Adipose tissue (tissue), 3 donors: Measurements from ENCODE around the gene TMEM176A. TPM values are rescaled to one million over a fixed set of nuclear protein-coding genes. Genes with fewer than 3 reads are reported as not detected.

Source experiments
- H3K27ac ChIP-seq: one replicate; pipeline ENCODE4 v1.5.1; 2013; ENCODE audit warnings: low read depth, low read length
- WGBS, 3 donors: extraction: QIAGEN DNeasy Blood & Tissue Kit; methylation state at CpG; one replicate each; pipeline ENCODE4 v1.1.7; 2013; 5-methylcytosine and 5-hydroxymethylcytosine counted together
- polyA plus RNA-seq, 3 donors: library from polyadenylated mRNA; stranded (reverse); fragments of 200-250 nt; gene quantifications; one replicate each; pipeline ENCODE4 v1.2.3, GENCODE V29; 2013
- donor health status: healthy with polysubstance abuse.
- donor health status: Bipolar disorder and iron deficiency.
- donor health status: healthy.

The TMEM176A gene
- polyA plus RNA-seq, 3 donors = 5.8 to 60.4 (median 36.7) TPM

- H3K27ac ChIP-seq = no peak overlapping the region
- WGBS, 3 donors = 57 to 79% (median 67%) methylated on average over 7 of the region's 7 CpGs
Observed at GRCh38 chr7:150838965-150839650, 38.5 kb downstream of the TMEM176A start.

GRCh38 chr7:150842018-150842417 is 41.4 kb downstream of the TMEM176A start:
- no peak overlapping the region for H3K27ac ChIP-seq
- WGBS, 3 donors = 93 to 94% (median 93%) methylated on average over 3 of the region's 3 CpGs

DNA sequence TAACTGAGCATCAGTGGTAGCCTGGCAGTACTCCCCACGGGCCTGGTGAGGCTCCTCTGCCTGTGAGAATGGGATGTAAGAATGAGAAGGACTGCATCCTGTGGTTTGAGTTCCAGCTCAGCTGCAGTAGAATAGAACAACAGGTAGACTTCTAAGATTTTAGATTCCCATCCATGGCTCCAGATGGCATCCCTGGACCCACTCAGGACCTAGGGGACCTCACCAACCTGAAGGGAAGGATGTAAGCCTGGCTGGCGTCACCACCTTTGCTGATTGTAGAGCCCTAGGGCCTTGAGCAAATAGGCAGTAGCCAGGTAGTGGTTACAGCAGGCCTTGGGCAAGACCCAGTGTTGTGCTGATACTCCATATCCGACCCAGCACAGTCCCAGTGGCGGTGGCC is 42.1 kb downstream of the TMEM176A start:
- no peak overlapping the region for H3K27ac ChIP-seq
- 66 to 80% (median 73%) methylated on average over 4 of the region's 4 CpGs for WGBS, 3 donors

DNA sequence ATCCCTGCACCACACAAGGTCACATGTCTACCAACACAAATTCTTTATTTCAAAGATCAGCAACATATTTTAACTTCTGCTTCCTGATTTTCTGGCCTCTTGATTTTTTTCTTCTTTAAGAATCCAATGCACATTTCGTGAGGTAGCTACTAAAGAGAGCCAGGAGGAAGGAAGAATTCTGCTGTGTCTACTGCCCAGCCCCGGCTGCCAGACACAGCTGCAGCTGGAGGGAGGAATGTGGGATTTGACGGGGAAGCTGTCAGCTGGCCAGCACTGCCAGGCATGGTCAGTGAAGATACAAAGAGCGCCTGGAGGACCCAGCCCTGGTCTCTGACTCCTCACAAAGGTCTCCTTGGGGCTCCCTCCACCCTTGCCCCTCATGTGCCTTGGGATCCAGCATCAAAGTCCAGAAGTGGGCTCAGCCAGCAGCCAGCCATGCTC is 44.9 kb downstream of the TMEM176A start:
- 9 to 26% (median 17%) methylated on average over 4 of the region's 4 CpGs for WGBS, 3 donors
- no peak overlapping the region for H3K27ac ChIP-seq

- H3K27ac ChIP-seq = no peak overlapping the region
- WGBS, 3 donors = 84 to 92% (median 89%) methylated on average over 14 of the region's 14 CpGs
Observed at GRCh38 chr7:150846291-150847115, 45.9 kb downstream of the TMEM176A start.

DNA sequence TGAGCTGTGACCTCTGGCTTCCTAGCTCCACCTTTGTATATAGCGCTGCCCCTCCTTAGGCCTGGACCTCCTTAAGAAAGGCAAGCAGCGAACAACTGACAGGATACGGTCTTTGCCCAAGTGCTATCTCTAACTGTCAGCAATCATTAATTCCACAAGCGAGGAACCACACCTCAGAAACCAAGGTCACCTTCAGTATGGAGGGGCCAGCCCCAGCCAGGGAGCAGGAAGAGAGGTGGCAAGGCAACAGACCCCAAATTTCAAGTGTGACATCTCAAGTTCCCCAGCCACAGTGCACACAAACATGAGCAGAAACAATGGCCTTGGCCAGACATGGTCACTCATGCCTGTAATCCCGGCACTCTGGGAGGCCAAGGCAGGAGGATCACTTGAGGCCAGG is 47.0 kb downstream of the TMEM176A start:
- H3K27ac ChIP-seq = no peak overlapping the region
- 76 to 99% (median 93%) methylated on average over 5 of the region's 5 CpGs for WGBS, 3 donors

GRCh38 chr7:150848111-150848510 is 47.5 kb downstream of the TMEM176A start:
- WGBS, 3 donors = 89 to 92% (median 91%) methylated on average over 8 of the region's 8 CpGs
- H3K27ac ChIP-seq = no peak overlapping the region

GRCh38 chr7:150848561-150849115 is 48.1 kb downstream of the TMEM176A start:
- 77 to 85% (median 83%) methylated on average over 3 of the region's 3 CpGs for WGBS, 3 donors
- no peak overlapping the region for H3K27ac ChIP-seq

- H3K27ac ChIP-seq = no peak overlapping the region
Observed at GRCh38 chr7:150849204-150849775, 48.7 kb downstream of the TMEM176A start.

GRCh38 chr7:150850273-150850672 is 49.7 kb downstream of the TMEM176A start:
- WGBS, 3 donors = 73 to 84% (median 83%) methylated on average over 5 of the region's 5 CpGs

More at GRCh38 chr7:150849204-150849775, 48.7 kb downstream of the TMEM176A start:
- WGBS, 3 donors = 75 to 83% (median 79%) methylated on average over 10 of the region's 10 CpGs

DNA sequence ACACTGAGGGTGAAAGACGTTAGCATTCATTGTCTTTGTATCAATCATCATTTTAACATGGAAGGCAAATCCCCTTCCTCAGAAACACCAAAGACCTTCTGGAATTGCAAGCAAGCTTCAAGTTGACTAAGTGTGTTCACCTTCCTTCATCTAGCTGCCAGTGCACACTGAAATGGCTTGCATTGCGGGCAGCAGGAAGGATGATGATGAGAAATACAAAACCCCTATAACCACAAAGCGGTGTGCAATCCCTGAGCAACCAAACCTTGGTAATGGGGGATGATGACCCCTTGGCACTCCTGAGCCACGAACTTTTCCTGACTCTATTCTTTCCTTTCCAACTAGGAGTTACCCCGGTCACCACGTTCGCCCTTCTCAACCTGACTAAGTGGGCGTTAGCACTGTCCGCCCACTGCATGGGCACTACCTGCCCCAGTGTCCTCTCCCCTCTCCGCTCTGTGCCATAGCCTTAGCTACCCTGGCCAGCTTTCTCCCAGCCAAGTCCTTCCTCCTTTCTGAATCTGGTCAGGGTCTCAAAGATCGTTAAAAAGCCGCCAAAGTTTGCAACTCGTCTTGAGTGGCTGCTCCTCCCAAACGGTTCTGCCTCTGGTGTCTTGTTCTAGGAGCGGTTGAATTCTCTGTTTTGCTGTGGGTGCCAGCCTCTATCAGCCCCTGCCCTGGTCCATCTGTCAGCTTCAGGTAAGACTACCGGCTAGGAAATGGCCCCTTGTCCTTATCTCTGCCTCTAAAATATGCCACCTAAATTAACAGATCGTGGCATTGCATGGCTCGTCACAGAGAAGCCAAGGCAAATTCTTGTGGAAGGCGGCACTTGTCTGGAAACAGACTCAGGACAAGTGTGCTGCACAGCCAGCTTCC is 51.2 kb downstream of the TMEM176A start:
- no peak overlapping the region for H3K27ac ChIP-seq
- WGBS, 3 donors = 69 to 76% (median 73%) methylated on average over 19 of the region's 19 CpGs

More at GRCh38 chr7:150850273-150850672, 49.7 kb downstream of the TMEM176A start:
- H3K27ac ChIP-seq = no peak overlapping the region

DNA sequence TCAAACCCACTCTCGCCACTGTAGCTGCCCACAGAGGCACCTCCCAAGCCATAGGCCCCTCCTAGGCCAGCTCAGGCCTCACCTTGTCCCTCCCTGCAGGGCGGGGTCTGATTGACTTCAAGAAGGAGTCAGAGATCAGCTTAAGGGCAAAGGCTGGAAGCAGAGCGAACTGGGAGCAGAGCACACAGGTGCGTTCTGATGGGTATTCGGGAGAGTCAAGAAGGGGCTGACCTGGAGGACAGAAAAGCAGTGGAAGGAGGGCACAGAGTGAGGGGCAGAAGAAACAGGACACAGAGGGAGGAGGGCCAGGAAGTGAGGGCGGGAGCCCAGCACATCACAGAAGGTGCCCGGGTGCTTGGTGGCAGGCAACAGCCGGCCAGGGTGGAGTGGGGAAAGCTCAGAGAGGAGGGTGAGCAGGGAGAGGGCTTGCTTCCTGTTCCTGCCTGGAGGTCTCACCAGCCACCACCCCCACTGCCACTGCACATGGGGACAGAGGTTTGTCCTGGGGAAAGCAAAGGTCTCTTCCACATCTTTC is 51.9 kb downstream of the TMEM176A start, which contains the start of gene AOC1:
Gene AOC1 (plus strand): TSS at position 147 of the 535 bp plus-strand sequence. CDS start 3,954 bp downstream, outside the sequence.
- WGBS, 3 donors = 49 to 55% (median 51%) methylated on average over 8 of the region's 8 CpGs
- H3K27ac ChIP-seq = no peak within 1 kb of the TSS

DNA sequence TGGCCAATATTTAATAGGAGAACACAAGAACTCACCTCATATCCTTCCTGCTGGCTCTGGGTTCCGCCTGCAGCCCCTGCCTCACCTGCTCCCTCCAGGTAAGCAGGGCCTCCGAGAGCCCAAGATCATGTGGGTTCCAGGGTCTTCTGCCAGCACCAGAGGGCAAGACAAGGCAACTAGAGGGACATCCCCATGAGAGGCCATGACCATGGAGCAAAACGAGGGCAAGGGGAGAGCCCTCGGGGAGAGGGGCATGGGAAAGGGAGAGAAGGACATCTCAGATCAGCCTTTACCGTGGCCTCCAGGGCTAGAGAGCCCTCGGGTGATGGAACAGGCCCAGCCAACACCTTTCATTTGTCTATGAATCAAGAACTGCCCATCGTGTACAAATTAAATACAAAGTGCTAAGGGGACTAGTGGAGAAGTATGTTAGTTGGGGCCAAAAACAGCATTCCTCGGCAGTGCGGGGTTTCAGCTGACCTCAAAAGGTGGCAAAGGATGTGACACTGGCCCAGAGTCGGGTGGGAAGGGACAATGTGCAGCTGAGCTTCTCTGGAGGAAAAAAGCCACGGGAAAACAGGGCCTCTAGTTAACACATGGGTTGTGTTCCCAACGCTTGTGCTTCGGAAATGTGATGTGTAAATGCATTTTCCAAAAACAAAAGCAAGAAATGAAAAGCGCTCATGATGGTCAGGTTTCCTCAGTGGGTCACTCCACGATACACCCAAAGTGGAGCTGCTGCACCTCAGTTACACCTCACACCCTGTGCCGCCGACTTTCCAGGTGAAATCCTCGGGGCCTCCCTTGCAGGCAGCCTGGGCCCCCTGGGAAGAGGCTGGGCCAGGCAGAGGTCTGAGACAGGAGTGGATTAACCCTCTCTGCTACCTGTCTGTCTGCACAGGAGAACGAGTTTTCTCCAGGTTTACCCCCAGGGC is 53.8 kb downstream of the TMEM176A start:
- 70 to 79% (median 77%) methylated on average over 19 of the region's 19 CpGs for WGBS, 3 donors
- H3K27ac ChIP-seq = no peak overlapping the region
